Lung (tissue), 16 donors: ENCODE measurements around the gene LIX1. TPM values are rescaled to one million over a fixed set of nuclear protein-coding genes. Genes with fewer than 3 reads are reported as not detected.
"Not testable (repeated sequence)": the region's sequence is repeated elsewhere in the genome, so short reads cannot be mapped to it uniquely, and the experiment has no call there.

ENCODE experiments used
- ATAC-seq: fragments of 200-7000 bp; cut with Tn5 transposase; one replicate; pipeline ENCODE4 v1.9.1; 2020; ENCODE audit warnings: moderate number of reproducible peaks; ENCODE audit not compliant: insufficient read depth, low FRiP score
- DNase-seq, 3 donors: peaks; one replicate each; pipeline ENCODE4 v3.0.0-alpha.2; 2013 to 2017
- H3K27ac ChIP-seq, 2 donors: one replicate each; pipeline ENCODE4 v1.5.1; 2013; ENCODE audit warnings: mild to moderate bottlenecking in 2 of 2, moderate library complexity in 2 of 2, control low read depth in 1 of 2, inconsistent platforms in 1 of 2, low read depth in 1 of 2, low read length in 1 of 2
- H3K27me3 ChIP-seq, 3 donors: one replicate each; pipeline ENCODE4 v1.5.1; 2013; ENCODE audit warnings: low read length in 2 of 3; ENCODE audit not compliant: control insufficient read depth in 3 of 3, insufficient read depth in 3 of 3
- H3K36me3 ChIP-seq, 4 donors: one replicate each; pipeline ENCODE4 v1.5.1; 2013; ENCODE audit warnings: low read length in 4 of 4, mild to moderate bottlenecking in 1 of 4, moderate library complexity in 1 of 4; ENCODE audit not compliant: control insufficient read depth in 4 of 4, insufficient read depth in 4 of 4
- H3K4me1 ChIP-seq, 5 donors: one replicate each; pipeline ENCODE4 v1.5.1; 2013; ENCODE audit warnings: low read length in 5 of 5, mild to moderate bottlenecking in 2 of 5, moderate library complexity in 1 of 5; ENCODE audit not compliant: control insufficient read depth in 5 of 5, insufficient read depth in 5 of 5
- H3K4me3 ChIP-seq: one replicate; pipeline ENCODE4 v1.5.1; 2013; ENCODE audit warnings: mild to moderate bottlenecking, control low read depth, moderate library complexity
- H3K9ac ChIP-seq, 2 donors: one replicate each; pipeline ENCODE4 v1.5.1; 2013; ENCODE audit warnings: low read length in 2 of 2, control low read depth in 1 of 2; ENCODE audit not compliant: insufficient read depth in 1 of 2
- H3K9me3 ChIP-seq, 4 donors: one replicate each; pipeline ENCODE4 v1.5.1; 2013; ENCODE audit warnings: low read length in 3 of 4, mild to moderate bottlenecking in 1 of 4, moderate library complexity in 1 of 4; ENCODE audit not compliant: control insufficient read depth in 4 of 4, insufficient read depth in 3 of 4
- WGBS, 2 donors: extraction: QIAGEN DNeasy Blood & Tissue Kit; methylation state at CpG; one replicate each; pipeline ENCODE4 v1.1.7; 2013; 5-methylcytosine and 5-hydroxymethylcytosine counted together
- long read RNA-seq, 5 donors: transcript quantifications; one replicate each; lab custom pipeline, GENCODE V29; 2026
- polyA plus RNA-seq, 2 donors: library from polyadenylated mRNA; stranded (reverse); fragments of 200-250 nt; gene quantifications; one replicate each; pipeline ENCODE4 v1.2.1, GENCODE V29; 2013
- total RNA-seq, 2 donors: library from RNA; depleted of rRNA in 1 of 2; stranded (reverse); fragments of >200 nt in 1 of 2; gene quantifications; one replicate each; pipeline ENCODE4 v1.2.1, GENCODE V29; 2014 to 2021
- TF ChIP-seq, protein P1 (sequence below): IDR thresholded peaks from 2 replicates; pipeline ENCODE4 v1.5.1; 2012; ENCODE audit warnings: mild to moderate bottlenecking; ENCODE audit errors: control extremely low read depth, extremely low read depth
- donor health status: control.
- donor health status: control.
- donor health status: Bipolar disorder and iron deficiency.
- donor health status: healthy.
- donor health status: DM: yes; HTN: yes; CAD: no.

LIX1 gene
- under 1 TPM in 1 of 2 donors, not detected in 1; 0.11 TPM for total RNA-seq
- polyA plus RNA-seq, result not detected
- long read RNA-seq, donor 1, result 0 reads
- long read RNA-seq, donor 2, result 0 reads
- long read RNA-seq, donor 3, result 0 reads
- long read RNA-seq, donor 4, full-length matches to known transcripts, result 1 of 1 reads
- long read RNA-seq, donor 4, partial matches to known transcripts, result 0 of 1 reads
- long read RNA-seq, donor 4, other reads (novel, unspliced or antisense), result 0 of 1 reads
- long read RNA-seq, donor 5, result 0 reads

DNA sequence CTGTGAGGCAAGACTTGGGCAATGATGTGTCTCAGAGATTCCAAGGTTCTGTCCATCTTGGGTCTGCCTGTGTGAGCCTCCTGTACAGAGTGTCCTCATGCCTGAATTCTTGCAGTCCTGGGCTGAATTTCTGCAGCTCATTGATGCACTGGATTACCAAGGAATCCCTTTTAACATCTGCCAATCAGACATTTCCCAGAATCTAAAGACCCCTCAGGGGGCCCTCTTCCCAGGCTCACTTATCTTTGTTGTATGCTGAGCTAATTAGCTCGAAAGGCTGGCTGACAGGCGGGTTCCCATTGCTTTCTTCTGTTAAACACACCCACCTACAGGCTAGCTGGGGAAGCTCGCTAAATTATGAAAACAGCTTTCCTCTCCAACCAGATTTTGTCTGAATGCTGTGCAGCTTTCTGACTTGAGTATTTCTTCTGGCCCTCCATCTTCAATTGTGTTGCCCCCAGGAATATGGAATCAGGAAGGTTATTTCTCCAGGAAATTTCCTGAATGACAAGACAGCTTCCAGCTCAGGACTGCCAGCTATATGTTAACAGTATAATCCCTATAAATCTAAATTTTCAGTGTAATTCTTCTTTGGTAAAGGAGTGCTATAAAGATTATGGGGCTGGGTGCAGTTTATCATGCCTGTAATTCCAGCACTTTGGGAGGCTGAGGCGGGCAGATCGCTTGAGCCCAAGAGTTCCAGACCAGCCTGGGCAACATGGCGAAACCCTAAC lies at the start of gene LIX1:
TSS of gene LIX1 (minus strand) at position 91 of the 734 bp plus-strand sequence. CDS start at position 56, 35 bp downstream.
- 52 to 53% methylated on average over 6 of the region's 6 CpGs for WGBS, 2 donors

DNA sequence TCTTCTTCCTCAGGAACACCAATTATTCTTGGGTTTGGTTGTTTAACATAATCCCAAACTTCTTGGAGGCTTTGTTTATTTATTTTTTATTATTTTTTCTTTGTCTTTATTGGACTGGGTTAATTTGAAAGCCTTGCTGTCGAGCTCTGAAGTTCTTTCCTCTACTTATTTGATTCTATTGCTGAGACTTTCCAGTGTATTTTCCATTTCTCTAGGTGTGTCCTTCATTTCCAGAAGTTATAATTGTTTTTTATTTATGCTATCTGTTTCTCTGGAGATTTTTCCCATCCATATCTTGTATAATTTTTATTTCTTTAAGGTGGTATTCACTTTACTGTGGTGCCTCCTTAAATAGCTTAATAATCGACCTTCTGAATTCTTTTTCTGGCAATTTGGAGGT lies 49.5 kb upstream of the LIX1 start:
- TF ChIP-seq, protein P1, sequence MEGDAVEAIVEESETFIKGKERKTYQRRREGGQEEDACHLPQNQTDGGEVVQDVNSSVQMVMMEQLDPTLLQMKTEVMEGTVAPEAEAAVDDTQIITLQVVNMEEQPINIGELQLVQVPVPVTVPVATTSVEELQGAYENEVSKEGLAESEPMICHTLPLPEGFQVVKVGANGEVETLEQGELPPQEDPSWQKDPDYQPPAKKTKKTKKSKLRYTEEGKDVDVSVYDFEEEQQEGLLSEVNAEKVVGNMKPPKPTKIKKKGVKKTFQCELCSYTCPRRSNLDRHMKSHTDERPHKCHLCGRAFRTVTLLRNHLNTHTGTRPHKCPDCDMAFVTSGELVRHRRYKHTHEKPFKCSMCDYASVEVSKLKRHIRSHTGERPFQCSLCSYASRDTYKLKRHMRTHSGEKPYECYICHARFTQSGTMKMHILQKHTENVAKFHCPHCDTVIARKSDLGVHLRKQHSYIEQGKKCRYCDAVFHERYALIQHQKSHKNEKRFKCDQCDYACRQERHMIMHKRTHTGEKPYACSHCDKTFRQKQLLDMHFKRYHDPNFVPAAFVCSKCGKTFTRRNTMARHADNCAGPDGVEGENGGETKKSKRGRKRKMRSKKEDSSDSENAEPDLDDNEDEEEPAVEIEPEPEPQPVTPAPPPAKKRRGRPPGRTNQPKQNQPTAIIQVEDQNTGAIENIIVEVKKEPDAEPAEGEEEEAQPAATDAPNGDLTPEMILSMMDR, result no peak
- H3K9ac ChIP-seq, result no peak overlapping the region
- H3K27ac ChIP-seq, result no peak overlapping the region
- H3K27me3 ChIP-seq, result no peaks in the 10 kb centered on the region
- H3K9me3 ChIP-seq, result peaks cover 0 to 7% (median 0%) of the 10 kb centered on the region in 4 donors
- H3K4me3 ChIP-seq, result no peak overlapping the region
- WGBS, 2 donors, result 85 to 90% methylated on average over 2 of the region's 2 CpGs
- no peak for DNase-seq
- H3K36me3 ChIP-seq, result no peaks in the 10 kb centered on the region
- no peak for ATAC-seq
- no peaks in the 10 kb centered on the region for H3K4me1 ChIP-seq

More for the DNA sequence above, at the start of gene LIX1:
- Histone ChIP-seq H3K9ac (no peak within 1 kb of the TSS), H3K27me3 (no peaks in the 10 kb centered on the region), H3K36me3 (no peaks in the 10 kb centered on the region), H3K9me3 (no peaks in the 10 kb centered on the region), H3K4me3 (no peak within 1 kb of the TSS), H3K27ac (no peak within 1 kb of the TSS), H3K4me1 (peaks cover 0 to 7% (median 1%) of the 10 kb centered on the region in 5 donors)
- ATAC-seq (no peak), DNase-seq (peak; percentile 60 to 78 (median 76))
- TF ChIP-seq, protein P1, result peak; percentile 21

DNA sequence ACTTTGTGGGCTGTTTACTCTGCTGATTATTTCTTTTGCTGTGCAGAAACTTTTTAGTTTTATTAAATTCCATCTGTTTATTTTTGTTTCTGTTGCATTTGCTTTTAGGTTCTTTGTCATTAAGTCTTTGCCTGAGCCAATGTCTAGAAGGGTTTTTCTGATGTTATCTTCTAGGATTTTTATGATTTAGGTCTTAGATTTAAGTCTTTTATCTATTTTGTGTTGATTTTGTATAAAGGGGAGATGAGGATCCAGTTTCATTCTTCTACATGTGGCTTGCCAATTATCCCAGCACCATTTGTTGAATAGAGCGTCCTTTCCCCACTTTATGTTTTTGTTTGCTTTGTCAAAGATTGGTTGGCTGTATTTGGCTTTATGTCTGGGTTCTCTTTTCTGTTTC lies 47.1 kb upstream of the LIX1 start:
- not testable (repeated sequence) for H3K9me3 ChIP-seq, H3K36me3 ChIP-seq, H3K27me3 ChIP-seq, DNase-seq, ATAC-seq, H3K27ac ChIP-seq, H3K4me3 ChIP-seq, H3K9ac ChIP-seq, H3K4me1 ChIP-seq
- 96 to 100% methylated on average over 1 of the region's 1 CpG for WGBS, 2 donors

DNA sequence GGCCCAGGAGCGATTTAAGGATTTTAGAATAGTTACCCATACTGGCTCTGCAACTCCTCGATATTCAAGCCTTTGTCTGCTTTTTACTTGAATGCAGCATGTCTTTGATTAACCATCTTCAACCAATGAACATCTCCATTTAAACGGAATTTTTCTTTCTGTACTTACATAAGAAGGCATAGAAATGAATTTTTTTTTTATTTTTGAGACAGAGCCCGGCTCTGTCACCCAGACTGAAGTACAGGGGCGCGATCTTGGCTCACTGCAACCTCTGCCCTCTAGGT lies 41.5 kb upstream of the LIX1 start:
- TF ChIP-seq, protein P1, result no peak
- DNase-seq (no peak), ATAC-seq (no peak)
- H3K9ac ChIP-seq, result peak overlapping the region in 1 of 2 donors; percentile 56
- H3K27me3 ChIP-seq, result no peaks in the 10 kb centered on the region
- WGBS, 2 donors, result 37 to 57% methylated on average over 6 of the region's 6 CpGs
- H3K4me3 ChIP-seq, result peak overlapping the region; percentile 22
- peaks cover 1 to 6% (median 4%) of the 10 kb centered on the region in 4 donors for H3K36me3 ChIP-seq
- H3K27ac ChIP-seq, result peak overlapping the region; percentile 79 to 92
- H3K4me1 ChIP-seq, result peaks cover 1 to 19% (median 7%) of the 10 kb centered on the region in 5 donors
- no peaks in the 10 kb centered on the region for H3K9me3 ChIP-seq
